ENCODE results near the gene RAB31.

DNA sequence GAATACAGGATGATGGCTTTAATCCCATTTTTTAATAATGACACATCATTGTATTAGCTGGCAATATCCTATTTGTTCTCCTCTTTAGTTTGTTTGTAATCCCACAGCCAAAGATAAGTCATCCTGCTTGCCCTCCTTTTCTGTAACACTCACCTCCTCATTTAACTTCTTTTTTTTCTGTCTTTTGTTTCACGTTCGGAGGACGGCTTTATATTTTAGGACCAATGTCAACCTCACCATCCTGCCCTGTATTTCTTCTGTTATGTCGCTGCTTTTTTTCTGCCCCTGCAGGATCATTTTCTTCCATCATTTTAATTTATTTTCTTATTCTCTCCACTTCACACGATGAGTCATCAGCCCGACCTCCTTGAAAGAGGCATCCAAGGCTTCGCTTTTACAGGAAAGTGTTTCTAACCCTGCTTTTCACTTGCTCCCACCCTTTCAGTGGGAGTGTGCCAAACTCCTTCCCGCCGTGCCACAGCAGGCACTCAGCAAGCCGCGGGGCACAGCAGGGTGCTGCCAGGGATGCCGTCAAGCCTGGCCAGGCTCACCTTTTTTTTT, 11.4 kb downstream of the RAB31 start:
- TF ChIP-seq CTCF (IDR thresholded peaks at IDR 0.05; ENCODE audit: poor library complexity) (no peak), EZH2 (IDR thresholded peaks at IDR 0.05; ENCODE audit: borderline replicate concordance) (no peak)
